Measurements from ENCODE around the gene HERPUD1. TPM values are rescaled to one million over a fixed set of nuclear protein-coding genes. Genes with fewer than 3 reads are reported as not detected.
"Not testable (repeated sequence)": the region's sequence is repeated elsewhere in the genome, so short reads cannot be mapped to it uniquely, and the experiment has no call there.

Gene HERPUD1
- total RNA-seq, 1 experiment from 2014 or later: 180 TPM

GRCh38 chr16:56984639-56985038, 52.7 kb downstream of the HERPUD1 start:
- no peak for DNase-seq (ENCODE audit: low read depth, low spot score)
- in situ Hi-C loops (cut with HindIII; ENCODE audit: low pct_unique_long_range_greater_than_20kb, low sequenced_read_pairs): no loop called here

- in situ Hi-C loops (cut with HindIII; ENCODE audit: low pct_unique_long_range_greater_than_20kb, low sequenced_read_pairs): no loop called here
- peak; percentile 69 for DNase-seq (ENCODE audit: low read depth, low spot score)
These were observed 53.5 kb downstream of the HERPUD1 start for GRCh38 chr16:56985288-56985961.

GRCh38 chr16:56985962-56986360, 54.0 kb downstream of the HERPUD1 start:
- in situ Hi-C loops (cut with HindIII; ENCODE audit: low pct_unique_long_range_greater_than_20kb, low sequenced_read_pairs): no loop called here
- DNase-seq (ENCODE audit: low read depth, low spot score): no peak

GRCh38 chr16:56986361-56986760, 54.4 kb downstream of the HERPUD1 start:
- in situ Hi-C loops (cut with HindIII; ENCODE audit: low pct_unique_long_range_greater_than_20kb, low sequenced_read_pairs): no loop called here
- no peak for DNase-seq (ENCODE audit: low read depth, low spot score)

- DNase-seq (ENCODE audit: low read depth, low spot score); in situ Hi-C loops (cut with HindIII; ENCODE audit: low pct_unique_long_range_greater_than_20kb, low sequenced_read_pairs): not testable (repeated sequence)
These were observed 55.0 kb downstream of the HERPUD1 start for GRCh38 chr16:56986908-56987307.

GRCh38 chr16:56987692-56988091, 55.8 kb downstream of the HERPUD1 start:
- in situ Hi-C loops (cut with HindIII; ENCODE audit: low pct_unique_long_range_greater_than_20kb, low sequenced_read_pairs): no loop called here
- DNase-seq (ENCODE audit: low read depth, low spot score): no peak

GRCh38 chr16:56988161-56988947, 56.4 kb downstream of the HERPUD1 start:
- no peak for DNase-seq (ENCODE audit: low read depth, low spot score)
- in situ Hi-C loops (cut with HindIII; ENCODE audit: low pct_unique_long_range_greater_than_20kb, low sequenced_read_pairs): no loop called here

- in situ Hi-C loops (cut with HindIII; ENCODE audit: low pct_unique_long_range_greater_than_20kb, low sequenced_read_pairs): no loop called here
- DNase-seq (ENCODE audit: low read depth, low spot score): peak; percentile 61
These were observed 57.3 kb downstream of the HERPUD1 start, which contains the start of gene NLRC5 for GRCh38 chr16:56988948-56989945. NLRC5 (plus strand) TSS chr16:56989557; CDS start chr16:57020713, 31,156 bp downstream.

- no peak for DNase-seq (ENCODE audit: low read depth, low spot score)
- in situ Hi-C loops (cut with HindIII; ENCODE audit: low pct_unique_long_range_greater_than_20kb, low sequenced_read_pairs): no loop called here
These were observed 58.0 kb downstream of the HERPUD1 start for GRCh38 chr16:56989988-56990387.

GRCh38 chr16:56990407-56991286, 58.7 kb downstream of the HERPUD1 start:
- in situ Hi-C loops (cut with HindIII; ENCODE audit: low pct_unique_long_range_greater_than_20kb, low sequenced_read_pairs): no loop called here
- no peak for DNase-seq (ENCODE audit: low read depth, low spot score)

- DNase-seq (ENCODE audit: low read depth, low spot score); in situ Hi-C loops (cut with HindIII; ENCODE audit: low pct_unique_long_range_greater_than_20kb, low sequenced_read_pairs): not testable (repeated sequence)
These were observed 60.5 kb downstream of the HERPUD1 start for GRCh38 chr16:56992431-56992830.

- no peak for DNase-seq (ENCODE audit: low read depth, low spot score)
- in situ Hi-C loops (cut with HindIII; ENCODE audit: low pct_unique_long_range_greater_than_20kb, low sequenced_read_pairs): no loop called here
These were observed 61.3 kb downstream of the HERPUD1 start for GRCh38 chr16:56993204-56993603.

GRCh38 chr16:56994311-56994710, 62.4 kb downstream of the HERPUD1 start:
- in situ Hi-C loops (cut with HindIII; ENCODE audit: low pct_unique_long_range_greater_than_20kb, low sequenced_read_pairs): no loop called here

More at GRCh38 chr16:56994311-56994710, 62.4 kb downstream of the HERPUD1 start:
- no peak for DNase-seq (ENCODE audit: low read depth, low spot score)

Measured in SK-MEL-5 (cell line).